GM13977 (cell line): Measurements from ENCODE around the gene AKT1S1.

Experiments used
- DNase-seq: peaks from one replicate; pipeline ENCODE4 v3.0.0; 2012; ENCODE audit warnings: low spot score
- in situ Hi-C: fragments of 300-500 bp; cut with MboI; formaldehyde crosslinking; loops from one replicate; pipeline ENCODE4 v1.12.0; 2022; ENCODE audit warnings: low sequenced_read_pairs, low pct_unique_long_range_greater_than_20kb, mixed read lengths, inconsistent platforms; ENCODE audit not compliant: unreplicated experiment
- TF ChIP-seq, protein P1 (sequence below): IDR thresholded peaks from 2 replicates; pipeline ENCODE4 v1.5.1; 2012; ENCODE audit warnings: mild to moderate bottlenecking, control low read depth; ENCODE audit not compliant: insufficient read depth; ENCODE audit errors: extremely low read depth, missing control alignments

AKT1S1 gene

DNA sequence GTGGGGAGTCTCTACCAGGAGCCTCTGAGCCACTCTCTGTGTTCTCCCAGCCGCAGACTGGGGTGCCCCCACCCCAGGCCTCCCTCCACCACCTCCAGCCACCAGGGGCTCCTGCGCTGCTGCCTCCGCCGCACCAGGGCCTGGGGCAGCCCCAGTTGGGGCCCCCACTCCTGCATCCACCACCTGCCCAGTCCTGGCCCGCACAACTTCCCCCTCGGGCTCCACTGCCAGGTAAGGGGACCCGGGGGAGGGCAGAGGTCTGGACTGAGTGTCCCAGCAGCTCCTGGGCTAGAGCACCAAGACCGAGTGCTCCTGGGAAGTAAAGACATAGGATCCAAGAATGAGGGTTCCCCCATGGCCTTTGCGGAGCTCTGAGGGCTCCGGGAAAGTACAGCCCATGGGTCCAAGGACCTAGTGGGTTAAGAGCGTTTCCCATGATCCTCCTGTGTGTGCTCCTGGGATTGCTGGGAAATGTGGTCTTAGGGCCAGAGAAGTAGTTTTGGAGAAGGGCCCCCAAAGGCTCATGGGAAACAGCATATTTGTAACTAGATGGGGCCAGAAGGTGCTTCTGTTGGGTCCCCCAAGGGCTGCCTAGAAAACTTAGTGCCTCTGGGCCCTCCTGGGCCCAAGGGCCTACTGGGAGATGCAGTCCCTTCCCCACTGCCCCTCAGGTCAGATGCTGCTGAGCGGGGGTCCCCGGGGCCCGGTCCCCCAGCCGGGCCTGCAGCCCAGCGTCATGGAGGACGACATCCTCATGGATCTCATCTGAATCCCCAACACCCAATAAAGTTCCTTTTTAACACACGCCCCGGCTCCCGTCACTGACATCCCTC, 40.8 kb downstream of the AKT1S1 start:
- TF ChIP-seq, protein P1, sequence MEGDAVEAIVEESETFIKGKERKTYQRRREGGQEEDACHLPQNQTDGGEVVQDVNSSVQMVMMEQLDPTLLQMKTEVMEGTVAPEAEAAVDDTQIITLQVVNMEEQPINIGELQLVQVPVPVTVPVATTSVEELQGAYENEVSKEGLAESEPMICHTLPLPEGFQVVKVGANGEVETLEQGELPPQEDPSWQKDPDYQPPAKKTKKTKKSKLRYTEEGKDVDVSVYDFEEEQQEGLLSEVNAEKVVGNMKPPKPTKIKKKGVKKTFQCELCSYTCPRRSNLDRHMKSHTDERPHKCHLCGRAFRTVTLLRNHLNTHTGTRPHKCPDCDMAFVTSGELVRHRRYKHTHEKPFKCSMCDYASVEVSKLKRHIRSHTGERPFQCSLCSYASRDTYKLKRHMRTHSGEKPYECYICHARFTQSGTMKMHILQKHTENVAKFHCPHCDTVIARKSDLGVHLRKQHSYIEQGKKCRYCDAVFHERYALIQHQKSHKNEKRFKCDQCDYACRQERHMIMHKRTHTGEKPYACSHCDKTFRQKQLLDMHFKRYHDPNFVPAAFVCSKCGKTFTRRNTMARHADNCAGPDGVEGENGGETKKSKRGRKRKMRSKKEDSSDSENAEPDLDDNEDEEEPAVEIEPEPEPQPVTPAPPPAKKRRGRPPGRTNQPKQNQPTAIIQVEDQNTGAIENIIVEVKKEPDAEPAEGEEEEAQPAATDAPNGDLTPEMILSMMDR = no peak
- DNase-seq = no peak

DNA sequence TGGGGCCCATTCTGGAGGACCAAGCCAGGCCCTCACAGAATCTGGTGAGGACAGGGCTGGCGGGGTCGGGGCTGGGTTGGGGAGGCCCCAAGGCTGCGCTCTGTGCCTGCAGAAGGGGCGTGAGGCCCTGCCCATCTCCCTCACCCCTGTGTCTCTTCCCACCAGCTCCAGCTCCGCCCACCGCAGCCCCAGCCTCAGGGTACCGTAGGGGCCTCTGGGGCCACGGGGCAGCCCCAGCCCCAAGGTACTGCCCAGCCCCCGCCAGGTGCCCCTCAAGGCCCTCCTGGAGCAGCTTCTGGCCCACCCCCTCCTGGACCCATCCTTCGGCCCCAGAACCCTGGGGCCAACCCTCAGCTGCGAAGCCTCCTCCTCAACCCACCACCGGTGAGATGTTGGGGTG, 41.6 kb downstream of the AKT1S1 start:
- in situ Hi-C loops = no loop called here
- TF ChIP-seq, protein P1 = no peak
- no peak for DNase-seq

More for the DNA sequence above, 40.8 kb downstream of the AKT1S1 start:
- in situ Hi-C loops = no loop called here

DNA sequence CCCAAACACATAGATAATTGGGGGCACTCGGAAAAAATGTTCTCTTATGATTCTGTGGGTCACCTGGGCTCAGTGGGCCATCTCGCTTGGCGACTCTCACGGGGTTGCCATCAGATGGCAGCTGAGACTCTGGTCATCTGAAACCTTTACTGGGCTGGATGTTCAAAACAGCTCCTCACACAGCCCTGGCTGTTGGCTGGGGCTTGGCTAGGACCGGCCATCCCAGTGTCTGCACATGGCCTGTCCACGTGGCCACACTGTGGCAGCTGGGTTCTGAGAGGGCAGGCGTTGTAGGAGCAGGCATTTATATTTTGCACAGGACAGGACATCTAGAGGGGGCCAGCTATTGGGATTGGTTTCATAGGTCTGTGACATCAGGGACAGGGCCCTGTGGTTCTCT, 43.6 kb downstream of the AKT1S1 start:
- in situ Hi-C loops = no loop called here
- TF ChIP-seq, protein P1 = no peak
- DNase-seq = no peak

DNA sequence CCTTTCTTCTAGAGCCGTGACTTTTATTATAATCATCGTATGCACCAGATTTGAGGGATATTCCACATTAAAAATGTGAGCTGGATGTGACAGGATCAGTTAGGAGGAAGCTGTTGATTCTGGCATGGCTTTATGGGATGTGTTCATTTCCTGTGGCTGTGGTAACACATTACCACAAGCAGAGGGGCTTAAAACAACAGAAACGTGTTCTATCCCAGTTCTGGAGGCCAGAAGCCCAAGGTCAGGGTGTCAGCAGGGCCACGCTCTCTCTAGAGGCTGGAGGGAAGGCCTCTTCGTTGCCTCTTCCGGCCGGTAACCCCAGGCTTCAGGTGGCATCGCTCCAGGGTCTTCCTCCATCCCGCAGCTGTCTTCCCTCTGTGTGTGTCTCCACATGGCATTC, 44.6 kb downstream of the AKT1S1 start:
- TF ChIP-seq, protein P1 = no peak

DNA sequence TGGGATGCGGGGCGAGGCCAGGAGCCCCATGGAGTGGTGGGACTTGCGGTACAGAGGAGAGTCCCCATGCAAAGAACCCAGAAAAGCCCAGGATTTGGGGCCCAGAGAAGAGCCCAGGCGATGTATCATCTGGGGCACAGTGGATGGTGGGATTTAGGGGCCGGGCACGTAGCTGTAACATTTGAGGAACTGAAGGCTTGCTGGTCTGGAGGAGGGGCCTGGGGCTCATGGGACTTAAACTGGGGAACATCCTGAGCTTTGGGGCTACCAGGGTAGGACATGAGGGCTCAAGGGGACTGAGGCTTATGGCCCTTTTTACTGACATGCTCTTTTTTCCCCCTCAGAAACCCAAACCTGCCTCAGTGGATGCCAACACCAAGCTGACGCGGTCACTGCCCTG, 45.6 kb downstream of the AKT1S1 start:
- DNase-seq = no peak
- in situ Hi-C loops = no loop called here
- TF ChIP-seq, protein P1 = no peak

More for the DNA sequence above, 44.6 kb downstream of the AKT1S1 start:
- in situ Hi-C loops = no loop called here
- DNase-seq = no peak

DNA sequence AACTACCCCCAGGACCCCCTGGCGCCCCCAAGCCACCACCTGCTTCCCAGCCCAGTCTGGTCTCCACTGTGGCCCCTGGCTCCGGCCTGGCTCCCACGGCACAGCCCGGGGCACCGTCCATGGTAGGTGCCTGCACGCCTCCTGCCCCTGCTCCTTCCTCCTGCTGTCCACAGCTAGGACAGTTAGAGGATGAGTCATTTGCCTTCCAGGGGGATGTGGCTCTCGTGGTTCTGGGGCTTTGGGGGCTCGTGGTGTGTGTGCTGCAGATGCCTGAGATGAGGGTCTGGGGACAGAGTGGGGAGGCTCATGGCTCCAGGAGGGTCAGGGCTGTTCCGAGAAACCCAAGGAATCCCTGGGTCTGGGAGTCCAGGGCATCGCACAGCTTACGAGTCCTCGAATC, 46.4 kb downstream of the AKT1S1 start:
- in situ Hi-C loops = no loop called here
- no peak for DNase-seq
- TF ChIP-seq, protein P1 = no peak
